Neural progenitor cell (in vitro differentiated cells): ENCODE data around the gene REXO5. TPM values are rescaled to one million over a fixed set of nuclear protein-coding genes. Genes with fewer than 3 reads are reported as not detected.

Source experiments
- DNase-seq: peaks from one replicate; pipeline ENCODE4 v3.0.0-alpha.2; 2016; ENCODE audit warnings: low spot score
- H2AFZ ChIP-seq: fragments of 200-600 bp; sonication (generic); replicated peaks from 2 replicates; pipeline ENCODE4 v1.6.1; 2016; ENCODE audit warnings: antibody characterized with exemption
- H3F3A ChIP-seq: fragments of 200-600 bp; sonication (generic); 2 replicates; pipeline ENCODE4 v1.6.1; 2016; ENCODE audit warnings: antibody characterized with exemption, low read depth
- H3K27ac ChIP-seq: fragments of 200-600 bp; sonication (generic); 2 replicates; pipeline ENCODE4 v1.5.1; 2016; ENCODE audit warnings: mild to moderate bottlenecking
- H3K27me3 ChIP-seq: fragments of 200-600 bp; sonication (generic); 2 replicates; pipeline ENCODE4 v1.6.1; 2016; ENCODE audit warnings: mild to moderate bottlenecking, moderate library complexity
- H3K36me3 ChIP-seq: fragments of 200-600 bp; sonication (generic); 2 replicates; pipeline ENCODE4 v1.5.1; 2016
- H3K4me1 ChIP-seq: fragments of 200-600 bp; sonication (generic); 2 replicates; pipeline ENCODE4 v1.6.1; 2016; ENCODE audit warnings: mixed run types
- H3K4me2 ChIP-seq: fragments of 200-600 bp; sonication (generic); 2 replicates; pipeline ENCODE4 v1.6.1; 2016
- H3K4me3 ChIP-seq: fragments of 200-600 bp; sonication (generic); 2 replicates; pipeline ENCODE4 v1.5.1; 2016
- H3K79me2 ChIP-seq: fragments of 200-600 bp; sonication (generic); 2 replicates; pipeline ENCODE4 v1.6.1; 2016; ENCODE audit warnings: low read depth
- H3K9ac ChIP-seq: fragments of 200-600 bp; sonication (generic); 2 replicates; pipeline ENCODE4 v1.6.1; 2016
- H3K9me3 ChIP-seq: fragments of 200-600 bp; sonication (generic); 2 replicates; pipeline ENCODE4 v1.5.1; 2016; ENCODE audit warnings: low read depth
- H4K20me1 ChIP-seq: fragments of 200-600 bp; sonication (generic); 2 replicates; pipeline ENCODE4 v1.6.1; 2016; ENCODE audit warnings: low read depth
- H3K27ac Mint-ChIP-seq: 3 replicates; pipeline ENCODE4 v1.8.0; 2021; ENCODE audit warnings: mixed read lengths
- H3K27me3 Mint-ChIP-seq: 2 replicates; pipeline ENCODE4 v1.8.0; 2022; ENCODE audit warnings: low read depth, mild to moderate bottlenecking, inconsistent platforms, moderate library complexity, mixed read lengths; ENCODE audit not compliant: insufficient read depth
- H3K36me3 Mint-ChIP-seq: 3 replicates; pipeline ENCODE4 v1.8.0; 2021; ENCODE audit warnings: mixed read lengths
- H3K4me1 Mint-ChIP-seq: 3 replicates; pipeline ENCODE4 v1.8.0; 2021; ENCODE audit warnings: mixed read lengths
- H3K4me3 Mint-ChIP-seq: 3 replicates; pipeline ENCODE4 v1.8.0; 2021; ENCODE audit warnings: mild to moderate bottlenecking, moderate library complexity, mixed read lengths
- H3K9me3 Mint-ChIP-seq: 3 replicates; pipeline ENCODE4 v1.8.0; 2020; ENCODE audit warnings: mixed read lengths
- EZH2 ChIP-seq: fragments of 200-600 bp; sonication (generic); IDR thresholded peaks from 2 replicates; pipeline ENCODE4 v1.6.1; 2017; ENCODE audit warnings: antibody characterized with exemption, mild to moderate bottlenecking, moderate library complexity
- EZH2phosphoT487 ChIP-seq: fragments of 200-600 bp; sonication (generic); IDR thresholded peaks from 2 replicates; pipeline ENCODE4 v1.6.1; 2017; ENCODE audit warnings: antibody characterized with exemption
- total RNA-seq: library from RNA; depleted of rRNA; stranded (reverse); fragments of >200 nt; gene quantifications from 2 replicates; pipeline ENCODE4 v1.2.3, GENCODE V29; 2015; ENCODE audit warnings: low replicate concordance
- TF ChIP-seq, protein P1 (sequence below): fragments of 200-600 bp; sonication (generic); IDR thresholded peaks from 2 replicates; pipeline ENCODE4 v1.5.1; 2017; ENCODE audit warnings: antibody characterized with exemption, mild to moderate bottlenecking

The REXO5 gene
- total RNA-seq, 1 donor from 2014 or later: 13.1 TPM

DNA sequence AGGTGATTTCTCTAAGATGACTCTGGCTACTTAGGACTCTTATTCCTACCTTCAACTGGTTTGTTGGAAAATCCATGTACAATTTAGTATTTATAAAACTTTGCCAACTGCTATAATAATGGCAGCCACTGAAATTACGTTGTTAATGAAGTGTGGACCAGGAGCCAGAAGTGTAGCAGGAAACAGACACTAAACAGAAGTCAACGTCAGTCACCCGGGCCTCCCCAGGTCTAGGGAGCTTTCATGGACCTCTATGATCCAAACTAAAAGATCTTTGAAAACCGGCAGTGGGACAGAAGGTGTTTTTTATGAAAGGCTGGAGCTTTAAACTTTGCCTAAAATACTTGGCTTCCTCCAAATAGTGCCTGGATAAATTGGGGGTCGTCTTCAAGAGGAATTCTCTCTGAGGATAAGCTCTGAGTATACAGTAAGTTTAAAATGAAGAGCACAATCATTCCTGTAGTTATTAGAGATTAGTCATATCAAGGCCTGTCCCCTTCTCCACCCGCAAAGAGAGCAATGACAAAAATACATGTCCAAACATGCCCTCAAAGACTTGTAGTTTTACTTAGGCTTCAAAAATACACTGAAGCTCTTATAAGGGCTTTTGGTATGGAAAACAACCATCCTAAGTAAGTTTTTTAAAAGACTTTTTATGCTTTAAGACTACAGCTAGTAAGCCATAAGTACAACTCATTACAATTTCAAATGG is 59.2 kb downstream of the REXO5 start:
- Histone ChIP-seq H3K9me3 (no peaks in the 10 kb centered on the region), H2AFZ (no peak overlapping the region), H3F3A (peaks cover 25% of the 10 kb centered on the region), H3K4me1 (peaks cover 24% of the 10 kb centered on the region), H3K4me2 (peak overlapping the region; percentile 37), H3K4me3 (no peak overlapping the region), H4K20me1 (peaks cover 17% of the 10 kb centered on the region), H3K27me3 (no peaks in the 10 kb centered on the region), H3K27ac (peak overlapping the region; percentile 70), H3K79me2 (peaks cover 58% of the 10 kb centered on the region), H3K36me3 (no peaks in the 10 kb centered on the region), H3K9ac (no peak overlapping the region)
- Mint-ChIP-seq H3K4me1 (peaks cover 23% of the 10 kb centered on the region), H3K4me3 (no peak overlapping the region), H3K27ac (no peak overlapping the region), H3K9me3 (no peaks in the 10 kb centered on the region), H3K36me3 (peaks cover 9% of the 10 kb centered on the region), H3K27me3 (peaks cover 6% of the 10 kb centered on the region)
- TF ChIP-seq EZH2phosphoT487 (no peak), EZH2 (no peak)
- TF ChIP-seq, protein P1, sequence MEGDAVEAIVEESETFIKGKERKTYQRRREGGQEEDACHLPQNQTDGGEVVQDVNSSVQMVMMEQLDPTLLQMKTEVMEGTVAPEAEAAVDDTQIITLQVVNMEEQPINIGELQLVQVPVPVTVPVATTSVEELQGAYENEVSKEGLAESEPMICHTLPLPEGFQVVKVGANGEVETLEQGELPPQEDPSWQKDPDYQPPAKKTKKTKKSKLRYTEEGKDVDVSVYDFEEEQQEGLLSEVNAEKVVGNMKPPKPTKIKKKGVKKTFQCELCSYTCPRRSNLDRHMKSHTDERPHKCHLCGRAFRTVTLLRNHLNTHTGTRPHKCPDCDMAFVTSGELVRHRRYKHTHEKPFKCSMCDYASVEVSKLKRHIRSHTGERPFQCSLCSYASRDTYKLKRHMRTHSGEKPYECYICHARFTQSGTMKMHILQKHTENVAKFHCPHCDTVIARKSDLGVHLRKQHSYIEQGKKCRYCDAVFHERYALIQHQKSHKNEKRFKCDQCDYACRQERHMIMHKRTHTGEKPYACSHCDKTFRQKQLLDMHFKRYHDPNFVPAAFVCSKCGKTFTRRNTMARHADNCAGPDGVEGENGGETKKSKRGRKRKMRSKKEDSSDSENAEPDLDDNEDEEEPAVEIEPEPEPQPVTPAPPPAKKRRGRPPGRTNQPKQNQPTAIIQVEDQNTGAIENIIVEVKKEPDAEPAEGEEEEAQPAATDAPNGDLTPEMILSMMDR: no peak
- no peak for DNase-seq

DNA sequence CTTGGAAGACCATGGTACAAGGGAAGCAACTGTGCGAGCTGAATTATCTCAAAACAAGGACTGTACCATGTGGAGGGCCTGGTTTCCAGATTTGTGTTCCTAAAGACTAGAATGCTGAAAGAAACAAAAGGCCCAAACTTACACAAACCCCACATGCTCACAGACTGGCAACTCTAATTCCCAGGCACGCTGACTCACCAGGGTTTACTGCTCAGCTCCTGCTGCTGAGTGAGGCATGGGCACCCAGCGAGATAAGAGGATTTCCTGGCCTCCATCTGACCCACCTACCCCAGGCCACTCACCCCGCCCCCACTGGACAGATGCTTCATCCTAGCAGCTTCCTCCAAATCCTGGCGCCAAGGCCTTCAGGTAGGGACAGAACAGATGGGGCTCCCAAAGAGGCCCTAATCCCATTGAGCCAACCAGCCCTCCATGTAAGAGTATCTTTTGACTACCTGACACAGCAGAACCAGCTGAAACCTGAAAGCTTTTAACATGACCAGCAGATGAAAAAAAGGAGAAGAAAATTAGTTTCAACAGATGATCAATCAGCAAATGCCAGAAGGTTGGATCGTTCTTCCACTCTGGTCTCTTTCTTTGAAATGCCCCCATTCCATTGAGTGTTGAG is 59.9 kb downstream of the REXO5 start:
- Mint-ChIP-seq H3K27ac (peak overlapping the region; percentile 67), H3K36me3 (peaks cover 7% of the 10 kb centered on the region), H3K4me1 (peaks cover 24% of the 10 kb centered on the region), H3K27me3 (peaks cover 6% of the 10 kb centered on the region), H3K4me3 (no peak overlapping the region), H3K9me3 (no peaks in the 10 kb centered on the region)
- H3K27ac ChIP-seq: peak overlapping the region; percentile 70
- peaks cover 65% of the 10 kb centered on the region for H3K79me2 ChIP-seq
- peak overlapping the region; percentile 37 for H3K4me2 ChIP-seq
- no peak overlapping the region for H3K9ac ChIP-seq
- peaks cover 27% of the 10 kb centered on the region for H3K4me1 ChIP-seq
- DNase-seq: peak; percentile 78
- H4K20me1 ChIP-seq: peaks cover 23% of the 10 kb centered on the region
- H3K36me3 ChIP-seq: no peaks in the 10 kb centered on the region
- H2AFZ ChIP-seq: no peak overlapping the region
- H3K27me3 ChIP-seq: no peaks in the 10 kb centered on the region
- H3F3A ChIP-seq: peaks cover 25% of the 10 kb centered on the region
- no peaks in the 10 kb centered on the region for H3K9me3 ChIP-seq
- TF ChIP-seq EZH2phosphoT487 (no peak), EZH2 (no peak)
- TF ChIP-seq, protein P1: no peak
- H3K4me3 ChIP-seq: no peak overlapping the region

DNA sequence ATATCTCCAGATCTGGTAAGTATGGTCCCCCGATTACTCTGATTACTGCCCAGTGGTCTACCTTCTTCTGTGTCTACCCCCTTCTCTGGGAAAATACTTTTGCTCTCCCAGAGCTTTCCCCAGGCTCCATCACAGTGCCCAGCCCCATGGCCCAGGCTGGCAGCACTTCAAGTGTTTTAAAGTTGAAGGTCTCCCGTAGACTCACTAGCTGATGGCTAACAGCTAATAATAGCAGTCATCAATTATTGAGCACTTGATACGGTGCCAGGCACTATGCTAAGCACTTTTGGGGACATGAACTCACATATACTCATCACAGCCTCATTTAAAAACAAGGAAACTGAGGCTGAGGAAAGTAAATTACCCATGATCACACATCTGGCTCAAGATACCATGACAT is 60.5 kb downstream of the REXO5 start:
- peaks cover 4% of the 10 kb centered on the region for H3K27me3 Mint-ChIP-seq
- H3K36me3 Mint-ChIP-seq: peaks cover 4% of the 10 kb centered on the region
- Histone ChIP-seq H2AFZ (no peak overlapping the region), H3K9me3 (no peaks in the 10 kb centered on the region), H3K4me2 (peak overlapping the region; percentile 37), H3K36me3 (no peaks in the 10 kb centered on the region), H3K27me3 (no peaks in the 10 kb centered on the region), H3K27ac (no peak overlapping the region), H3K79me2 (peaks cover 71% of the 10 kb centered on the region), H3F3A (peaks cover 25% of the 10 kb centered on the region), H3K9ac (no peak overlapping the region), H3K4me1 (peaks cover 28% of the 10 kb centered on the region), H4K20me1 (peaks cover 23% of the 10 kb centered on the region), H3K4me3 (no peak overlapping the region)
- no peak overlapping the region for H3K27ac Mint-ChIP-seq
- H3K9me3 Mint-ChIP-seq: no peaks in the 10 kb centered on the region
- no peak for DNase-seq
- no peak overlapping the region for H3K4me3 Mint-ChIP-seq
- TF ChIP-seq EZH2phosphoT487: no peak
- no peak for TF ChIP-seq EZH2
- TF ChIP-seq, protein P1: no peak
- peaks cover 24% of the 10 kb centered on the region for H3K4me1 Mint-ChIP-seq
